Gastrocnemius medialis (tissue), 4 donors: ENCODE results near the gene TMSB15C. TPM values are rescaled to one million over a fixed set of nuclear protein-coding genes. Genes with fewer than 3 reads are reported as not detected.
"Not testable (repeated sequence)": the region's sequence is repeated elsewhere in the genome, so short reads cannot be mapped to it uniquely, and the experiment has no call there.

Experiments
- ATAC-seq, 2 donors: fragments of 150-250 bp; one replicate each; pipeline ENCODE4 v1.9.1; 2016
- DNase-seq, 2 donors: peaks; one replicate each; pipeline ENCODE4 v3.0.0-alpha.2; 2019
- H3K27ac ChIP-seq, 4 donors: fragments of 200-600 bp; sonication (generic); 1 replicate in 1 of 4; 2 replicates in 3 of 4; pipeline ENCODE4 v1.5.1; 2016 to 2018; ENCODE audit warnings: mild to moderate bottlenecking in 2 of 4, moderate library complexity in 1 of 4
- H3K27me3 ChIP-seq, 3 donors: fragments of 200-600 bp; sonication (generic) in 2 of 3; 1 replicate in 1 of 3; 2 replicates in 2 of 3; pipeline versions ENCODE4 v1.5.1 to v1.6.0; 2016 to 2019; ENCODE audit warnings: mild to moderate bottlenecking in 1 of 3, moderate library complexity in 1 of 3
- H3K36me3 ChIP-seq, 2 donors: fragments of 200-600 bp; sonication (generic) in 1 of 2; one replicate each; pipeline ENCODE4 v1.5.1; 2017 to 2018
- H3K4me1 ChIP-seq, 2 donors: fragments of 200-600 bp; sonication (generic) in 1 of 2; one replicate each; pipeline ENCODE4 v1.5.1; 2016 to 2017; ENCODE audit warnings: mild to moderate bottlenecking in 2 of 2
- H3K4me3 ChIP-seq, 4 donors: fragments of 200-600 bp; sonication (generic) in 3 of 4; 1 replicate in 1 of 4; 2 replicates in 3 of 4; pipeline ENCODE4 v1.5.1; 2016 to 2019; ENCODE audit warnings: mild to moderate bottlenecking in 2 of 4
- H3K9me3 ChIP-seq, 3 donors: fragments of 200-600 bp; sonication (generic) in 2 of 3; 1 replicate in 1 of 3; 2 replicates in 2 of 3; pipeline ENCODE4 v1.5.1; 2016 to 2019
- CTCF ChIP-seq, 5 experiments: fragments of 450-650 bp in 3 of 5; fragments of 200-600 bp in 2 of 5; sonication (generic) in 2 of 5; IDR thresholded peaks in 4 of 5; conservative IDR thresholded peaks in 1 of 5; 1 replicate in 4 of 5; 2 replicates in 1 of 5; pipeline ENCODE4 v1.5.1; 2016 to 2019; ENCODE audit warnings: antibody characterized with exemption in 5 of 5, mild to moderate bottlenecking in 3 of 5, moderate library complexity in 3 of 5
- POLR2A ChIP-seq, 2 donors: fragments of 450-650 bp; IDR thresholded peaks; one replicate each; pipeline ENCODE4 v1.6.1; 2017; ENCODE audit warnings: antibody characterized with exemption in 2 of 2, mild to moderate bottlenecking in 2 of 2, moderate library complexity in 2 of 2
- in situ Hi-C, 4 donors: fragments of 200-750 bp; cut with MboI; loops; one replicate each; pipeline versions ENCODE4 v1.15.0 to v1.8.0; 2017; ENCODE audit warnings: low sequenced_read_pairs in 4 of 4
- intact Hi-C: fragments of 100-400 bp; cut with DNase I; formaldehyde crosslinking; loops from one replicate; pipeline ENCODE4 v1.15.1; 2023; ENCODE audit warnings: low total_unique reads
- total RNA-seq, 4 donors: library from RNA; depleted of rRNA; stranded (reverse); fragments of >200 nt; gene quantifications; one replicate each; pipeline versions ENCODE4 v1.1.0 to v1.2.3, GENCODE V29; 2016

TMSB15C gene
- total RNA-seq, 4 donors from 2014 or later = 0.09 to 0.41 TPM; not detected in 2

DNA sequence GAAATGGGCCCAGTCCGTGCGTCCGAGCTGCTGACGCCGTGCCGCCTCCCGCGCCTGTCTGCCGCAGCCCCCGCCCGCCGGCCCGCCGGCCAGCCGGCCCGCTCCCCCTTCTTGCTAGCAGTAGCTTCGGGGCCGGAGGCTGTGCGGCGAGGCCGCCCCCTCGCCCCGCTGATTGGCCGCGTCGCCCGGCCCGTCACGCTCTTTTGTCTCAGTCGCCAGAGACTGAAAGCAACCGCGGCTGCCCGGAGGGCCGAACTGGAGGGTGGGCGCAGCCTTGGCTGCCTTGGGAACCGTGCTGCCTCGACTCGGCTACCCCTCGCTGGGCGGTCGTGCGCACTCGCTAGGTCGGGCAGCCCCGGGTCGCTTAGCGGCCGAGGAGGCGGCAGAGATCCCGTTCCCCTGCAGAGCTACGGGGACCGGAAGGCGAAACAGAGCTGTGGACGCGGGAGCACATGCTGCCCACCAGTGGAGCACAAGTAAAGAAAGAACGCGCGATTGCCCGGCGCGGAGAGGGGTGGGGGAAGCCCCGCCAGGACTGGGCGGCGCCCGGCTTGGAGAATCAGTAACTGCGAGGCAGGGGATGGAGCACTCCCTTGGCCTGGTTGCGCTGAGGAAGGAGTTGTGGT is 36.4 kb upstream of the TMSB15C start, which contains the start of gene ZCCHC18:
TSS of gene ZCCHC18 (plus strand) at position 198 of the 626 bp plus-strand sequence. CDS start 1,589 bp downstream, outside the sequence.
- in situ Hi-C loops (no loop called here), intact Hi-C loops (loop anchor here (2.0 kb wide), 2 partner anchors 14 to 24 kb away; no protein-coding TSS in a partner anchor)
- Histone ChIP-seq H3K27me3 (peaks cover 0 to 8% (median 3%) of the 10 kb centered on the region in 3 donors), H3K4me1 (no peaks in the 10 kb centered on the region), H3K4me3 (peak within 1 kb of the TSS; percentile 46 to 68 (median 58)), H3K36me3 (no peaks in the 10 kb centered on the region), H3K9me3 (no peaks in the 10 kb centered on the region), H3K27ac (peak within 1 kb of the TSS in 3 of 4 donors; percentile 12 to 57 (median 49))
- no peak for TF ChIP-seq POLR2A (IDR thresholded peaks at IDR 0.05)
- TF ChIP-seq CTCF (IDR thresholded peaks at IDR 0.05 in 4 of 5, conservative IDR thresholded peaks at IDR 0.05 in 1 of 5) = no peak
- ATAC-seq (peak; percentile 26 to 55), DNase-seq (no peak)

DNA sequence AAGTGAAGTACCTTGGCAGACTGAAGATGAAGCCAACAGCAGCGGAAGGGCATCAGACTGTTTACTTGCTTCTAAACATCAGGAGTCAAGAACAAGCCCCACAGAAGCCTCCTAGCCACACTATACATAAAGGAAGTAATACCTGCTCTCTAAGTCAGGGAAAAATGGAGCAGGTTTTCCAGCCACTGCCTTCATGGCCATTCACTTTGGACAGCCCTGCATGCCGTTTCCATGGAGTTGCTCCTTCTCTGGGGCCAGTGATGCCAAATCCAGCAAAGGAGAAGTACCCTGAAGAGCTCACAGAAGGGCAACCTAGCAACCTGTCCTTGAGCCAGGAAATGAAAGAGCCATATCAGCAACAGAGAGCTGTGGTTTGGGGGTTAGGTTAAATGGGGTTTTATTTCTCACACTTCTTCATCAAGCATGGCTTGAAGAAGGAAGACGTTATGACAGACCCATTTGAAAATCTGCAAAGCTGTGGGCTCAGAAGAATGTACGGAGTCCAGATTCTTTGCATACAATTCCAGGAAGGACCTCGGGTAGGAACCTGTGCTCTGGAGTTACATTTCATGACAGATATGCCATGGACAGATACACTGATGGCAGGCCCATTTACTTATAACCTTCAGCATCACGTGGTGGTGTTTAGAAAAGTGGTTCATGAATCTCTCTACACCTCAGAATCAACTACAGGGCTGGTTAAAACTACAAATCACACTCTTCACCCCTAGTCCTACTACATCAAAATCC is 34.6 kb upstream of the TMSB15C start:
- H3K4me3 ChIP-seq, ATAC-seq, H3K27ac ChIP-seq, in situ Hi-C loops, DNase-seq, intact Hi-C loops, H3K27me3 ChIP-seq, H3K36me3 ChIP-seq, H3K9me3 ChIP-seq, H3K4me1 ChIP-seq: not testable (repeated sequence)

DNA sequence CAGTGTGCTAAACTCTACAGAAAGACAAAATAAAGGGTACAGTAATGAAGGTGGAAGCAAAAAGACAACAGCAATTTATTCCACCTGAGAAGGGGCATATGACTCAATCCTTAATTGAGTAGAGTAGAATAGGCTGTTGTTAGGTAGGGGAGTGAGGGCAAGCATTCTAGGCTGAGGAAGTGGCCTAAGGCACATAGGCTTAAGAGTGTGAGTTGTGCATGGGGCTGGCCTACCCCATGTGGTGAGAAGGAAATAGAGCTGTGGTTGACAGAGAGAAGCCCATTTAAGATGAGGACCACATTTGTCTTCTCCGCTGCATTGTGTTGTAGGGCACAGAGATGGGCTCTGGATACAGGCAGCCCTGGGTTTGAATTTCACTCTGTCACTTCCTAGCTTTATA is 32.9 kb upstream of the TMSB15C start:
- Histone ChIP-seq H3K27me3 (peaks cover 0 to 8% (median 3%) of the 10 kb centered on the region in 3 donors), H3K4me3 (no peak overlapping the region), H3K9me3 (no peaks in the 10 kb centered on the region), H3K36me3 (no peaks in the 10 kb centered on the region), H3K27ac (no peak overlapping the region), H3K4me1 (no peaks in the 10 kb centered on the region)
- ATAC-seq = no peak
- in situ Hi-C loops (no loop called here), intact Hi-C loops (no loop called here)
- TF ChIP-seq CTCF (IDR thresholded peaks at IDR 0.05 in 4 of 5, conservative IDR thresholded peaks at IDR 0.05 in 1 of 5) = no peak
- no peak for TF ChIP-seq POLR2A (IDR thresholded peaks at IDR 0.05)
- no peak for DNase-seq

GRCh38 chrX:104105330-104106262 is 29.6 kb upstream of the TMSB15C start:
- DNase-seq (no peak), ATAC-seq (no peak)
- H3K27ac ChIP-seq = no peak overlapping the region
- no peak overlapping the region for H3K4me3 ChIP-seq
- H3K36me3 ChIP-seq = no peaks in the 10 kb centered on the region
- TF ChIP-seq CTCF (IDR thresholded peaks at IDR 0.05 in 4 of 5, conservative IDR thresholded peaks at IDR 0.05 in 1 of 5) (no peak), POLR2A (IDR thresholded peaks at IDR 0.05) (no peak)
- in situ Hi-C loops (no loop called here), intact Hi-C loops (no loop called here)
- H3K9me3 ChIP-seq = no peaks in the 10 kb centered on the region
- no peaks in the 10 kb centered on the region for H3K4me1 ChIP-seq
- no peaks in the 10 kb centered on the region for H3K27me3 ChIP-seq
